Erythroblast (primary cell): ENCODE data around the gene DCAF4.
"Not testable (repeated sequence)": the region's sequence is repeated elsewhere in the genome, so short reads cannot be mapped to it uniquely, and the experiment has no call there.

Experiments
- DNase-seq, 2 experiments: peaks; one replicate each; lab custom pipeline; 2025; lab: John Stamatoyannopoulos, UW
- GATA1 ChIP-seq: IDR thresholded peaks from 2 replicates; pipeline ENCODE4 v1.6.1; 2011; ENCODE audit warnings: low read depth, mild to moderate bottlenecking, control low read depth, low read length, moderate library complexity
- POLR2A ChIP-seq: IDR thresholded peaks from 2 replicates; pipeline ENCODE4 v1.6.1; 2011; ENCODE audit warnings: mild to moderate bottlenecking, low read length

DCAF4 gene

DNA sequence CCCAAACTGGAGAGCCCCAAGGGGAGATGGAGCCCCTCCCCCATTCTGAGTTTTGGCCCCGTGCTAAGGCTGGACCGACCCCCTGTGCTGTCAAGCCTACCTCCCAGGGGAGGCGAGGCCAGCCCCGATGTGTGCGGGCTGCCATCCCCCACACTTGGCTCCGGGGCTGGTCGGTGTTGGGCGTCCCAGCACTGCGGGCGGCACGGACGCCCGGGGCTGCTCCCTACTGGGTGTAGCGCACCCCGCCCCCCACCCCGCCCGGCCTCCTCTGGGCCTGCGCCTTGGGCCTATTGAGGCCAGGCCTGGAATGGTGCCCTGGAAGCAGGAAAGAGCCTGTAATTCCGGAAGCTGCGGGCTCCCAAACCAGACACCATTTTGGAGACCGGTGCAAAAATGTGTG lies 2.6 kb downstream of the DCAF4 start:
- TF ChIP-seq GATA1, result no peak
- TF ChIP-seq POLR2A, result no peak
- no peak for DNase-seq

DNA sequence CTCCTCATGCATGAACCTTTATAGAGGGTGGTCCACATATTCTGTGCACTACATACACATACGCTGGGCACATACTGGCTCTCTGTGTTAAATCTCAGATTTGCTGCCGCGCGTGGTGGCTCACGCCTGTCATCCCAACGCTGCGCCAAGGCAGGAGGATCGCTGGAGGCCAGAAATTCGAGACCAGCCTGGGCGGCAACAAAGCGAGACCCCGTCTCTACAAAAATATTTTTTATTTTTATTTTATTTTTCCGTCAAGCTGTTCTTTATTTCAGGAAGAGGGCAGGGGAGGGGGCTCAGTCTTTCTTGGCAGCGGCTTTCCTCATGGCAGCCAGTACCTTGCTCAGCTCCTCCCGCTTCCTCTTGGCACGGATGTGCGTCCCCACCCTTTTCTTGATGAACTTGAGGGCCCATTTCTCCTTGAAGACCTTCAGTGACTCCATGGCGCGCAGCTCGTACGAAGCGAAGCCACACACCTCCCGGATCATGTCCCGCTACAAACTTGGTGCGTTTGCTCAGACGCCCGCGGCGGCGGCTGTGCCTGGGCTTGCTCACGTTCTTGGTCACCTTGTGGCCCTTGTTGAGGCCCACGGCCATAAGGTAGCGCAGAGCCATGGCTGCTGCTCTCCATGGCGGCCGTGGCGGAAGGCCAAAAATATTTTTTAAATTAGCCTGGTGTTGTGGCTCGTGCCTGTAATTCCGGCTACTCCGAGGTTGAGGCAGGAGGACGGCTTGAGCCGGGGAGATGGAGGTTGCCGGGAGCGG lies 3.2 kb downstream of the DCAF4 start:
- DNase-seq, result no peak
- no peak for TF ChIP-seq POLR2A
- TF ChIP-seq GATA1, result no peak

- DNase-seq, result no peak
- no peak for TF ChIP-seq GATA1
- TF ChIP-seq POLR2A, result no peak
Measured at GRCh38 chr14:72932893-72933292, 6.6 kb downstream of the DCAF4 start.

GRCh38 chr14:72939630-72940029 lies 13.4 kb downstream of the DCAF4 start:
- no peak for TF ChIP-seq POLR2A
- no peak for TF ChIP-seq GATA1
- no peak for DNase-seq

GRCh38 chr14:72941286-72941985 lies 15.2 kb downstream of the DCAF4 start:
- TF ChIP-seq POLR2A (no peak), GATA1 (no peak)
- DNase-seq, result no peak

- no peak for DNase-seq
- no peak for TF ChIP-seq POLR2A
Measured at GRCh38 chr14:72942934-72943333, 16.7 kb downstream of the DCAF4 start.

GRCh38 chr14:72943876-72944430 lies 17.7 kb downstream of the DCAF4 start:
- no peak for DNase-seq
- TF ChIP-seq GATA1, result no peak
- TF ChIP-seq POLR2A, result no peak

DNA sequence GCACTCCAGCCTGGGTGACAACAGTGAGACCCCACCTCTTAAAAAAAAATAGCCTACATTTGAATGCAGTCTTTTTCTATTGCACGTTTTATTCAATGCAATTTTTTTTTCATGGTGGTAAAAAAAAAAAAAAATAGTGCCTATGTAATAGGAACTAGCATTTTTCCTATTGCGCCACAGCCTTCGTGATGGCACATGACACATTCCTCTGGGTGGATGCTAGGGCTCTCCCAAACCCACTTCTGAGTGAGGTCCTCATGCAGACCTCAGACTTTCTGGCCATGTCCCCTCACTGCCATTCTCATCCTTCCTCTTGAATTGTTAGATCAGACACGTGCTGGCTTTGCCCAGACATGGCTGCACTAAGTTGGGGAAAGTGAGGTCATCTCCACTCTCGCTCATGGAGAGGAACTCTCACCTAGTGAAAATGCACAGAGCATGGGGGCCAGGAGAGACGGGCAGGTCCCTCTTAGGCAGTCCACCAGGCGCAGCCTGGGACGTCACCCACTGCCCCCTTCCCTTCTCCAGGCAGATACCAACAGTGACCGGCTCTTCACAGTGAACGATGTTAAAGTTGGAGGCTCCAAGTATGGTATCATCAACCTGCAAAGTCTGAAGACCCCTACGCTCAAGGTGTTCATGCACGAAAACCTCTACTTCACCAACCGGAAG lies 19.2 kb downstream of the DCAF4 start:
- TF ChIP-seq GATA1 (no peak), POLR2A (no peak)
- no peak for DNase-seq

DNA sequence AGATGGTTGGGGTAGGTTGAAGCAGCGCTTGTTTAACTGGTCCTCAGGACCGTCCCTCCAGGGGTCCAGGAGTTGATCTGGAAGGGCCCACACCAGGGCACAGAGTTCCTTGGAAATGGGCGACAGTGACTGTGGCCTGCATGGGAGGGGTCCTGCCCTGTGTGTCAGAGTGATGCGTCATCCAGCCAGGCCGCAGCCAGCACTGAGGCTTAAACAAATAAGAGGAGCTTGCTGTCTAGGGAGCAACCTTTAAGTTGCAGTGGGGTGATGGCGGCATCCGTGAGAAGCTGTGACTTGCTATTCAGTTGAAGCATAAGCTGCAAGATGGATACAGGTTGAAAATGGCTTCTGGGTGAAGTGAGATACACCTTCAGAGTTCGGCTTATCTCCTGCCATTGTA lies 20.2 kb downstream of the DCAF4 start:
- no peak for TF ChIP-seq POLR2A
- no peak for TF ChIP-seq GATA1
- peak in 1 of 2 experiments; percentile 12 for DNase-seq

DNA sequence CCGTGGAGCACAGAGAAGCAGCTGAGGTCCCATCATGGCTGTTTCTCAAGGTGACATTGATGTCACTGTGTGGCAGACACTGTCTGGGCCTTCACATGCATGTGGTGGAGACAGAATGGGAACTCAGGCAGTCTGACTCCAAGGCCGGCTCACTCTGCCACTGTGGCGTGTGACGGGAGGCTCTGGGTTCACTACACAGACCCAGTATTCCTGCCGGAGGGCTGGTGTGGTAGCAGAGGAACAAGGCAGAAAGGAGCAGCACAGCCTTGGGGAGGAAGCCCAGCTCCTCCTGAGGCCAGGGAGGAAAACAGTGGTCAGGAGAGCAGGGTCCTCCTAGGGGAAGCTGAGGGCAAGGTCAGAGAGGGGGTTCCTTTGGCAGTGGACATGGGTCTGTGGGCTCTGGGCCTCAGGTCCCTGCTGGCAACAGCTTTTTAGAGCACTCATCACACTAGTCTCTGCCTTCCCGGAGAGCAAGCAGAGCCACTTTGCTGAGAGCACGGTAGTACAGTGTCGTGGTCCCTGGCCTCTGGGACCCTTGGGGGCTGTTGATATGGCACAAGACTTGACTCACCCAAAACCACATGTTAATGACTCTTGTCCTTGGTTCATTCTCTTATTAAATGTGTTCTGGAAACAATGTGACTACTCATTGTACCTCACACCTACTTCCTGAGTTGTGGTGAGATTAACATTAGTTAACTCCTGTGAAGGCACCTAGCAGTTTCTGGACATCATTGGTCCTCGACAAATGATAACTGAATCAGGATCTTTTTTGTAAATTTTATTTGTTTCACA lies 21.3 kb downstream of the DCAF4 start:
- DNase-seq, result no peak
- no peak for TF ChIP-seq GATA1
- no peak for TF ChIP-seq POLR2A

- DNase-seq, result peak; percentile 66 to 82
- no peak for TF ChIP-seq POLR2A
- TF ChIP-seq GATA1, result no peak
Measured at GRCh38 chr14:72948481-72949138, 22.3 kb downstream of the DCAF4 start.

DNA sequence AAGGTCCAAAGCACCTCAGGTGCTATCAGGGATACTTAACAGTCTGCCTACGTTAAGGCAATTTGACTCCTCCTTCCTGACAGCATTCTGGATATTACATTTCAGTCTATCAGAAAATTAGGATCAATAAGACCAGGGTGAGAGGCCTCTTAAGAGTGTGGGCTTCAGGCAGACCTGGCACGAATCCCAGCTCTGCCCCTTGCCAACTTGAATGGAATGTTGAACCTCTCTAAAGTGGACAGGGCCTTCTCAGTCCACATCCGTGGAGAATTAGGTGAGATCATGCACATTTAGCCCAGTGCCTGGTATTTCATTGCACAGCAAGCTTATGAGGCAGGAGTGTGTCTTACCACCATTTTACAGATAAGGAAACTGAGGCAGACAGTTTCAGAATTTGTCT lies 25.9 kb downstream of the DCAF4 start:
- TF ChIP-seq GATA1 (no peak), POLR2A (no peak)
- DNase-seq, result no peak

- not testable (repeated sequence) for DNase-seq
Measured at GRCh38 chr14:72956741-72957140, 30.5 kb downstream of the DCAF4 start.

DNA sequence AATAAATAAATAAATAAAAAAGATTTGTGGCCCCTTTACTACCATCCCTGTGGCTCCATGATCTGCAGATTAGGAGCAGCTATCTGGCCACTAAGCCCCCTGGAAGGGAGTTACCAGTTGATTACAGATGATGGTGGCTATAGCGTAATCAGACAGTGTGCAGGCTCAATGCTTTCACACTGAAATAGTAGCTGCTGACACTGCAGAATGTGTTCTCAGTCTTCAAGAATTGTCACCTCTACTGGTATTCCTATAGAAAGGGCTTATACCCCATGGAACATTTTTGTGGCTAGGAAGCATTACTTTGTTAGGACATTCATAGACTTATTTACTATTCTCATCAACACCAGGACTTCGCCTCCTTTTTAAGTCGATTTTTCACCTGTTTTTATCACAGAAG lies 30.9 kb downstream of the DCAF4 start:
- TF ChIP-seq POLR2A (no peak), GATA1 (no peak)

More for the DNA sequence above, 30.9 kb downstream of the DCAF4 start:
- peak; percentile 69 to 90 for DNase-seq
